GM12878 (cell line): Measurements from ENCODE around the gene NLGN2.

Experiments used
- BHLHE40 ChIP-seq, 2 experiments: fragments of 450-650 bp in 1 of 2; IDR thresholded peaks; 2 replicates each; pipeline ENCODE4 v1.6.1; 2011 to 2017; ENCODE audit warnings: low read depth in 2 of 2, borderline replicate concordance in 1 of 2, improper control_type of control experiment in 1 of 2, low read length in 1 of 2, mild to moderate bottlenecking in 1 of 2
- CTCF ChIP-seq, 3 experiments: IDR thresholded peaks in 2 of 3; conservative IDR thresholded peaks in 1 of 3; 2 replicates each; pipeline ENCODE4 v1.5.1; 2011; ENCODE audit warnings: low read depth in 3 of 3, low read length in 3 of 3, mild to moderate bottlenecking in 3 of 3, control low read depth in 2 of 3, moderate library complexity in 2 of 3, inconsistent platforms in 1 of 3, mixed read lengths in 1 of 3; ENCODE audit not compliant: control insufficient read depth in 2 of 3, insufficient read depth in 1 of 3; ENCODE audit errors: extremely low read depth in 1 of 3
- MEF2A ChIP-seq: IDR thresholded peaks from 2 replicates; pipeline ENCODE4 v1.6.1; 2011; ENCODE audit warnings: low read depth, mild to moderate bottlenecking, low read length, moderate library complexity; ENCODE audit not compliant: insufficient read depth
- POLR2A ChIP-seq: IDR thresholded peaks from 2 replicates; pipeline ENCODE4 v1.6.1; 2011; ENCODE audit warnings: low read depth, mild to moderate bottlenecking, low read length

DNA sequence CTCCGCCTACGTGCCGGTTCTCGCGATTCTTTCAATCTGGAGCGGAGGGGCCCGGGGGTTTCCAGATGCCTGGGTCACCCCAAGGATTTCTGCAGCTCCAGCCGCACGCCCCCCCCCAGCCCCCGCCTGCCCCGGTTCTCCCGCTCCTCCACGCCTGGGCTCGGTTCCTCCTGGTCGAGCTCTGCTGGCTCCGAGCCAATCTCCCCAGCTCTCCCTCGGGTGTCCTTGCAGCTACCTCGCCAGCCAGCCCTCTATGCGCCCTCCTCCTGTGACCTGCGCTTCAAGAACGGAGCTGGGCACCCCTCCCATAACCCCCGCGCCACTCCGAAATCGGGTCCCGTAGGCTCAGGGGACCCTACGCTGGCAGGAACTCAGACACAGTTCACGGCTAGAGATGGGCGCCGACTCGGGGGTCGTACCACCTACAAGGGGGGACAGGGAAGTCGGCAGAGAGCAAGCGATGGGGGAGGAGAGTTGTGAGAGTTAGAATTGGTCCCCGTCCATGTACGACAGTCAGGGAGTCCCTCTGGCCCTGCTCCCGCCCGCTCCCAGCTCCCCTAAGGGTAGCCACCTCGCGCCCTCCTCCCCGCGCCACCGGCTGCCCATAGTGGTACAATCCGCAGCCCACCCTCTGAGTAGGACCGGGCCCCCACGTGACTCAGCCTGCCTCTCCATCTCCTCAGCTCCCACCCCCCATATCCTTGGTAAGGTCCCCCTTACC is 32.6 kb downstream of the NLGN2 start:
- TF ChIP-seq POLR2A (peak; percentile 54; the same call in 1 of the 2 replicates), MEF2A (no peak), CTCF (IDR thresholded peaks at IDR 0.05 in 2 of 3, conservative IDR thresholded peaks at IDR 0.05 in 1 of 3; ENCODE audit: control insufficient read depth in 2 of 3, extremely low read depth in 1 of 3, insufficient read depth in 1 of 3, low read depth in 3 of 3, low read length in 3 of 3) (no peak), BHLHE40 (IDR thresholded peaks at IDR 0.05; ENCODE audit: borderline replicate concordance in 1 of 2, low read depth in 2 of 2, low read length in 1 of 2) (peak; percentile 43 to 87; a peak in 3 of 4 replicates)
